Measurements from ENCODE around the gene ANKLE1.

DNA sequence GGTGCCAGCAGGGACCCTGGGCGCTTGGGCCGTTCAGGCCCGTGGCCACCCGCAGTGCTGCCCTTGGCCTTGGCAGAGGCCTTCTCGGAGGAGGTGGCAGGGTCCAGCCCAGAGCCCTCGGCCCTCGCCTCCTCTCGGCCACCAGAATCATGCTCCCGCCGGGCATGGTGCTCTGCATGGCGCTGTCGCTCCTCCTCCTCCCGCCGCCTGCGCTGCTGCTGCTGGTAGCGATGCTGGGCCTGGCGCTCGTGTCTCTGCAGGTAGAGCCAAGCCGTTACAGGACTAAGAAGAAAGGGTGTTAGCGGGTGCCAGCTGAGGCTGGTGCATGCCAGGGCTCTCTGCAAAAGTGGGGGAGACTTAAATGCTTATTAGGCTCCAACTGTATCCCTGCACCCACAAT lies 43.4 kb downstream of the ANKLE1 start:
- TF ChIP-seq, protein P1, sequence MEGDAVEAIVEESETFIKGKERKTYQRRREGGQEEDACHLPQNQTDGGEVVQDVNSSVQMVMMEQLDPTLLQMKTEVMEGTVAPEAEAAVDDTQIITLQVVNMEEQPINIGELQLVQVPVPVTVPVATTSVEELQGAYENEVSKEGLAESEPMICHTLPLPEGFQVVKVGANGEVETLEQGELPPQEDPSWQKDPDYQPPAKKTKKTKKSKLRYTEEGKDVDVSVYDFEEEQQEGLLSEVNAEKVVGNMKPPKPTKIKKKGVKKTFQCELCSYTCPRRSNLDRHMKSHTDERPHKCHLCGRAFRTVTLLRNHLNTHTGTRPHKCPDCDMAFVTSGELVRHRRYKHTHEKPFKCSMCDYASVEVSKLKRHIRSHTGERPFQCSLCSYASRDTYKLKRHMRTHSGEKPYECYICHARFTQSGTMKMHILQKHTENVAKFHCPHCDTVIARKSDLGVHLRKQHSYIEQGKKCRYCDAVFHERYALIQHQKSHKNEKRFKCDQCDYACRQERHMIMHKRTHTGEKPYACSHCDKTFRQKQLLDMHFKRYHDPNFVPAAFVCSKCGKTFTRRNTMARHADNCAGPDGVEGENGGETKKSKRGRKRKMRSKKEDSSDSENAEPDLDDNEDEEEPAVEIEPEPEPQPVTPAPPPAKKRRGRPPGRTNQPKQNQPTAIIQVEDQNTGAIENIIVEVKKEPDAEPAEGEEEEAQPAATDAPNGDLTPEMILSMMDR (tag by site-specific recombination; IDR thresholded peaks at IDR 0.05): no peak
- TF ChIP-seq ZNF473 (tag by site-specific recombination; IDR thresholded peaks at IDR 0.05) (no peak), ZNF837 (tag by site-specific recombination; IDR thresholded peaks at IDR 0.05) (no peak), ZXDB (tag by site-specific recombination; IDR thresholded peaks at IDR 0.05) (no peak), ZNF571 (tag by site-specific recombination; IDR thresholded peaks at IDR 0.05) (no peak), ZNF18 (tag by site-specific recombination; IDR thresholded peaks at IDR 0.05) (no peak), ZSCAN23 (tag by site-specific recombination; IDR thresholded peaks at IDR 0.05) (no peak), ZNF518A (tag by site-specific recombination; conservative IDR thresholded peaks at IDR 0.05; ENCODE audit: low read depth) (no peak), ZNF670 (tag by site-specific recombination; IDR thresholded peaks at IDR 0.05; ENCODE audit: low read depth) (no peak), ZBTB1 (tag by site-specific recombination; IDR thresholded peaks at IDR 0.05) (no peak), ZNF624 (tag by site-specific recombination; IDR thresholded peaks at IDR 0.05) (no peak)

Data from HEK293 (cell line).